ENCODE data around the gene CTNNA2.
"Not testable (repeated sequence)": the region's sequence is repeated elsewhere in the genome, so short reads cannot be mapped to it uniquely, and the experiment has no call there.

Gene CTNNA2

DNA sequence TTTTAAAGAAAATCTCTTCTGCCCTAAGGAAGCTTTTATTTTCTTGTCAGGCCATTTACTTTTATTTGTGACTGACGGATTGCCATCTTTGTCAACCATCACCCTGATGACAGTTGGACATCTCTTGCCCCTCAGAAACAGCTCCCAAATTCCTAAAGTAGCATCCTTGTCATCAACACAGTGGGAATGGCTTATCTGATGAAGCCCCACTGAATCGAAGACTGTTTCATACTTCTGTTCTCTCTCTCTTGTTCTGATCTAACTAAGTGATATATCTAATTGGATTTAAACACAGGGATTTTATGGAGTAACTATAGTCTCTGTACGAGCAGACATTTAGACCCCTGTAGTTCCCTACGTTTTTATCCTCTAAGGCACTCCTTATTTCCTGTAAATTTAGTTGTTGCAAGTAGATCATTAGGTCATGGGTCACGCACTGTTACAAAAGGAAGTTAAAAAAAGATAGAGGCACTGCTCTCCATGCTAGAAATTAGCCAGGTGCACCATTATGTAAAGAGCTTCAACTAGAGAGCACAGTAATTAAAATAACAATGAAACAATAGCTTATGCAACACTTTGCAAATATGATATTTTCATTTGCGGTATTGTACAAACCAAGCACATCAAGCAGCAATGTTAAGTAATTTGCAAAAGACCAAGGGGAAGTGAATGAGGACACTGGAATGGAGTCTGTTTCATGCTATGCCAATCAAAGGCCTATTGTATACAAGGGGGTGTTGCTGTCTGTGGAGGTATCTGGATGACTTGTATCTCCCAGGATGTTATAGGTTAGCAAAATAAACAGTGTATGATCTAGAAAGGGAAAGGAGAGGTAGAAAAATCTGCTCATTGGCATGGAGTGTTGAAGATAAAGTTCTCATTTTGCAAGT, 507.0 kb downstream of the CTNNA2 start:
- H3K36me3 ChIP-seq (ENCODE audit: control insufficient read depth in 5 of 5, insufficient read depth in 5 of 5, low read length in 5 of 5): no peaks in the 10 kb centered on the region
- no peaks in the 10 kb centered on the region for H3K4me1 ChIP-seq (ENCODE audit: control insufficient read depth in 5 of 5, insufficient read depth in 5 of 5, low read length in 5 of 5)
- no peak overlapping the region for H3K4me3 ChIP-seq (ENCODE audit: low read depth in 1 of 5, low read length in 5 of 5)
- peaks cover 0 to under 1% (median 0%) of the 10 kb centered on the region in 5 donors for H3K27me3 ChIP-seq (ENCODE audit: control insufficient read depth in 5 of 5, insufficient read depth in 4 of 5, low read length in 5 of 5)
- H3K9me3 ChIP-seq (ENCODE audit: control insufficient read depth in 5 of 5, low read length in 5 of 5): no peaks in the 10 kb centered on the region
- H3K27ac ChIP-seq (ENCODE audit: low read depth, low read length): no peak overlapping the region
- no peak overlapping the region for H3K9ac ChIP-seq (ENCODE audit: low read length in 5 of 5)

DNA sequence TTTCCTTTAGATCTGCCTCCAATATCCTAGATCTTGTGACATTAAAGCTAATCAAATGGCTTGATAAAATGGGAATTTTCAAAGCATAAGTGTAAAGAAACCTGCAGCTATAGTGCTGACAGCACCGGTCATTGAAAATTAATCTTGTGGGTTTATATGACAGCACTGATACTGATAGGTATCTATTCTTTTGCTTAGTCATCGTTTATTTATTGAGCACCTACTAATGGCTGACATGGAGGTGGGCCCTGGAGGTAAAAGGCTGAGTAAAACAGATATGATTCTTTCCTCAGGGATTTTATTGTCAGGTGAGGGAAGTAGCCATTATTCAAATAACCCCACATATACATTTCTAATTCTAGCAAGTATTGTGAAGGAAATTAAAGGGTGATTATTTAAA, 509.2 kb downstream of the CTNNA2 start:
- Histone ChIP-seq H3K27me3 (ENCODE audit: control insufficient read depth in 5 of 5, insufficient read depth in 4 of 5, low read length in 5 of 5) (peaks cover 0 to 6% (median 0%) of the 10 kb centered on the region in 5 donors), H3K36me3 (ENCODE audit: control insufficient read depth in 5 of 5, insufficient read depth in 5 of 5, low read length in 5 of 5) (no peaks in the 10 kb centered on the region)

DNA sequence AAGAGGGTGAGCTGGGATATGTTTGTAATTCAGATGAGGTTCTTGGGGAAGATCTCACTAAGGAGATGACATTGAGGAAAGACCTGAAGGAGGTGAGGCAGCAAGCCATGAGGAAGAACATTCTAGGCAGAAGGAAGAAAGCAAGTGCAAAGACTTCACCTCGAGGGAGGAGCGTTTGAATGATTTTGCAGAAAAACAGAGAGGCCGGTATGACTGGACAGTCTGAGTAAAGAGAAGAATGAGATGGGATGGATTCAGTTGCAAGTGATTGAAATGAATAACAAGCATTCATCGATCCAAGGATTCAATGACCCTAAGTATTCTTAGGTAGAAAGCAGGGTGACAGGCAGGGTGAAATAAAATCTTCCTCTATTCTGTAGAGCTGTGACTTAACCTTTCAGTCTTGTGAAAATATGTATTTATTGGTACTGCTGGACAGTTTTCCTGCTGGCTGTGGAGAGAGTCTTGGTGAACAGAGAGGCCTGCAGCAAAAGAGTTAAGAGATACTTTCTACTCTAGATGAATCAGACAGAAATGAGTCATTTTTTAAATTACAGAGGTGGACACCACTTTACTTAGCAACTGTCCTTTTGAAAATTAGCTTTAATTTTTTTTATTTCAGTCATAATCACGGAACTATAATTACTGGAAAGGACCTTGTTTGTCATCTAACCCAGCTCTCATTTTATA, 513.3 kb downstream of the CTNNA2 start:
- Histone ChIP-seq H3K4me1 (ENCODE audit: control insufficient read depth in 5 of 5, insufficient read depth in 5 of 5, low read length in 5 of 5) (peaks cover 0 to 3% (median 0%) of the 10 kb centered on the region in 5 donors), H3K9me3 (ENCODE audit: control insufficient read depth in 5 of 5, low read length in 5 of 5) (no peaks in the 10 kb centered on the region), H3K36me3 (ENCODE audit: control insufficient read depth in 5 of 5, insufficient read depth in 5 of 5, low read length in 5 of 5) (no peaks in the 10 kb centered on the region), H3K4me3 (ENCODE audit: low read depth in 1 of 5, low read length in 5 of 5) (no peak overlapping the region), H3K27me3 (ENCODE audit: control insufficient read depth in 5 of 5, insufficient read depth in 4 of 5, low read length in 5 of 5) (peaks cover 0 to 6% (median 0%) of the 10 kb centered on the region in 5 donors), H3K9ac (ENCODE audit: low read length in 5 of 5) (no peak overlapping the region), H3K27ac (ENCODE audit: low read depth, low read length) (no peak overlapping the region)

More for the DNA sequence above, 509.2 kb downstream of the CTNNA2 start:
- Histone ChIP-seq H3K9me3 (ENCODE audit: control insufficient read depth in 5 of 5, low read length in 5 of 5) (no peaks in the 10 kb centered on the region), H3K4me3 (ENCODE audit: low read depth in 1 of 5, low read length in 5 of 5) (no peak overlapping the region), H3K4me1 (ENCODE audit: control insufficient read depth in 5 of 5, insufficient read depth in 5 of 5, low read length in 5 of 5) (no peaks in the 10 kb centered on the region), H3K27ac (ENCODE audit: low read depth, low read length) (no peak overlapping the region), H3K9ac (ENCODE audit: low read length in 5 of 5) (no peak overlapping the region)

DNA sequence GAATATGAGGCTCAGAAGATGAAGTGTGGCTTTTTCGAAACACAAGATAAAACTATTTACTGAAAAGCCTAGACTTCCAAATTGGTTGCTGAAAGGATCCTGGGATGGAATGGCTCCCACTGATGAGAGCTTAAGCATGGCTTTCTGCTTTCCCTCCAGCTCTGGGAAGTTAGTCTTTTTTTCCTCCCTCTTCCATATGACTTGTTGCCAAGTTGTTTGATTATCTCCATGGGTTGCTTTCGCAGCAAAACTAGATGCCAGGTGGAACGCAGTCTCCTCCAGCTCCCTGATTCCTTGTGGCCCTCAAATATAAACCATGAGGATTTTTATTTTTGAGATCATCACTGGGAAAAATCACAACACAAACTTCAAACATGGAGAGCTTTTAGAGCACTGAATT, 515.2 kb downstream of the CTNNA2 start:
- no peaks in the 10 kb centered on the region for H3K36me3 ChIP-seq (ENCODE audit: control insufficient read depth in 5 of 5, insufficient read depth in 5 of 5, low read length in 5 of 5)
- no peaks in the 10 kb centered on the region for H3K9me3 ChIP-seq (ENCODE audit: control insufficient read depth in 5 of 5, low read length in 5 of 5)
- peaks cover 0 to 6% (median 0%) of the 10 kb centered on the region in 5 donors for H3K27me3 ChIP-seq (ENCODE audit: control insufficient read depth in 5 of 5, insufficient read depth in 4 of 5, low read length in 5 of 5)
- H3K4me3 ChIP-seq (ENCODE audit: low read depth in 1 of 5, low read length in 5 of 5): no peak overlapping the region
- H3K9ac ChIP-seq (ENCODE audit: low read length in 5 of 5): no peak overlapping the region
- no peak overlapping the region for H3K27ac ChIP-seq (ENCODE audit: low read depth, low read length)
- H3K4me1 ChIP-seq (ENCODE audit: control insufficient read depth in 5 of 5, insufficient read depth in 5 of 5, low read length in 5 of 5): peaks cover 0 to 3% (median 0%) of the 10 kb centered on the region in 5 donors

DNA sequence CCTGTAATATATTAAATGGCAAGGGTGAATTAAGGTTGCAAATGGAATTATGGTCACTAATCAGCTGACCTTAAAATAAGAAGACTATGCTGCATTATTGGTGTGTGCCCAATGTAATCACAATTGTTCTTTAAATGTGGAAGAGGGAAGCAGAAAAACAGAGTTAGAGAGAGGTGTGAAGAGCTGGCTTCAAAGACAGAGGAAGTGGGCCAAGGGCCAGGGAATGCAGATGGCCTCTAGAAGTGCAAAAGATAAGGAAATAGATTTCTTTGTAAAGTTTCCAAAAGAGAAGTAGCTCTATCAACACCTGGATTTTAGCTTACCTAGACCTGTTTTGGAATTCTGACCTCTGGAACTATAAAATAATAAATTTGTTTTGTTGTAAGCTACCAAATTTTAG, 515.7 kb downstream of the CTNNA2 start:
- no peak overlapping the region for H3K9ac ChIP-seq (ENCODE audit: low read length in 5 of 5)
- no peak overlapping the region for H3K27ac ChIP-seq (ENCODE audit: low read depth, low read length)
- peaks cover 0 to 6% (median 0%) of the 10 kb centered on the region in 5 donors for H3K27me3 ChIP-seq (ENCODE audit: control insufficient read depth in 5 of 5, insufficient read depth in 4 of 5, low read length in 5 of 5)
- H3K9me3 ChIP-seq (ENCODE audit: control insufficient read depth in 5 of 5, low read length in 5 of 5): no peaks in the 10 kb centered on the region
- no peaks in the 10 kb centered on the region for H3K36me3 ChIP-seq (ENCODE audit: control insufficient read depth in 5 of 5, insufficient read depth in 5 of 5, low read length in 5 of 5)
- peaks cover 0 to 3% (median 0%) of the 10 kb centered on the region in 5 donors for H3K4me1 ChIP-seq (ENCODE audit: control insufficient read depth in 5 of 5, insufficient read depth in 5 of 5, low read length in 5 of 5)
- no peak overlapping the region for H3K4me3 ChIP-seq (ENCODE audit: low read depth in 1 of 5, low read length in 5 of 5)

DNA sequence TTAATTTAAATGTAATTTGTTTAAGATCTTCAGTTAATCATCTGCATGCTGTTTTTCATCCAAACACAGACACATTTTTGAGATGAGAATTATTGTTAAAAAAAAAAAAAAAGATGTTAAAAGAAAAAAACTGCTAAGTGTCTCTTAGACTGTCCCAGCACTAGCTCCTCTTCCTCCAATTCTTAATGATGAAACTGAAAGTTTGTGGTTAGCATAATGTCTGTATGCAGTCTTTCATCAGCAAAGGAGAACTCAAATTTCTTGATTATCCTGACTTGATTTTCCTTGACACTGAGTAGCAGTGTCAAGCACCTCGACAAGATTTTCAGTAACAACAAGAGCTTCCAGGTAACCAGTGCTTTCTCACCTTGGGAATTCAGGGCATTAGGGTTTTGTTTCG, 517.3 kb downstream of the CTNNA2 start:
- Histone ChIP-seq H3K9me3 (ENCODE audit: control insufficient read depth in 5 of 5, low read length in 5 of 5) (no peaks in the 10 kb centered on the region), H3K27me3 (ENCODE audit: control insufficient read depth in 5 of 5, insufficient read depth in 4 of 5, low read length in 5 of 5) (peaks cover 0 to 2% (median 0%) of the 10 kb centered on the region in 5 donors), H3K9ac (ENCODE audit: low read length in 5 of 5) (no peak overlapping the region), H3K4me3 (ENCODE audit: low read depth in 1 of 5, low read length in 5 of 5) (no peak overlapping the region), H3K36me3 (ENCODE audit: control insufficient read depth in 5 of 5, insufficient read depth in 5 of 5, low read length in 5 of 5) (no peaks in the 10 kb centered on the region), H3K27ac (ENCODE audit: low read depth, low read length) (no peak overlapping the region), H3K4me1 (ENCODE audit: control insufficient read depth in 5 of 5, insufficient read depth in 5 of 5, low read length in 5 of 5) (peaks cover 0 to 3% (median 0%) of the 10 kb centered on the region in 5 donors)

DNA sequence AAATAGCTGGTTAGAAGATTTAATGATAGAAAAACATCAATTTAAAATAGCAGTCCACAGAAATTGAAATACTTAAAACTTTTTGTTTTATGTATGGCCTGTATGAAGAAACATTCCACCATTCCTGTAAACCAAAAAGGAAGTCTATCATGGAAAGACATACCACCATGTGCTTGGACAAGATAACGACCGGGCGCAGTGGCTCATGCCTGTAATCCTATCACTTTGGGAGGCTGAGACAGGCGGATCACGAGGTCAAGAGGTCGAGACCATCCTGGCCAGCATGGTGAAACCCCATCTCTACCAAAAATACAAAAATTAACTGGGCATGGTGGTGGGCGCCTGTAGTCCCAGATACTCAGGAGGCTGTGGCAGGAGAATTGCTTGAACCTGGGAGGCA, 519.8 kb downstream of the CTNNA2 start:
- H3K27ac ChIP-seq (ENCODE audit: low read depth, low read length); H3K4me3 ChIP-seq (ENCODE audit: low read depth in 1 of 5, low read length in 5 of 5); H3K4me1 ChIP-seq (ENCODE audit: control insufficient read depth in 5 of 5, insufficient read depth in 5 of 5, low read length in 5 of 5); H3K9ac ChIP-seq (ENCODE audit: low read length in 5 of 5); H3K27me3 ChIP-seq (ENCODE audit: control insufficient read depth in 5 of 5, insufficient read depth in 4 of 5, low read length in 5 of 5); H3K9me3 ChIP-seq (ENCODE audit: control insufficient read depth in 5 of 5, low read length in 5 of 5); H3K36me3 ChIP-seq (ENCODE audit: control insufficient read depth in 5 of 5, insufficient read depth in 5 of 5, low read length in 5 of 5): not testable (repeated sequence)

DNA sequence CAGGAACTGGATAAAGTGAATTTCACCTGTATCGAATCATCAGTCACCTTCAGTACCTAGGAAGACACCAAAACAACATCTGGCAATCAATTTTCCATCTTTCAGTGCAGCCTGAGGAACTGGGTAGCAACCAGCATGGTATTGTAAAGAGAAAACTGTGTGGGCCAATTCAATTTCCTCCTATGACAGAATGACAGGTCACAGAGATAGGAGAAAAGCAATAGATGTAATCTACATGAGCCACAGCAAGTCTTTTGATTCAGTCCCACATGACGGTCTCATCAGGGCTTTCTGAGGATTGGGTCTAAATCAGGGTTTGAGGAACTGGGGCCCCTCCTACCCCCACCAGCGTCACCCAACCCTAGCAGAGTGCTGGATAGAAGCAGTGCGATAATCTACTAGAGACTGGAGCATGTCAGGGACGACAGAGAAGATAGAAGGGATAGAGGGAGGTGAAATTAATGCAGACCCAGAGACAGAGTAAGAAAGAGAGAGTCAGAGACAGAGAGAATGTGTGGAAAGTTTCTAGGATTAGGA, 523.0 kb downstream of the CTNNA2 start:
- Histone ChIP-seq H3K4me1 (ENCODE audit: control insufficient read depth in 5 of 5, insufficient read depth in 5 of 5, low read length in 5 of 5) (no peaks in the 10 kb centered on the region), H3K4me3 (ENCODE audit: low read depth in 1 of 5, low read length in 5 of 5) (no peak overlapping the region), H3K36me3 (ENCODE audit: control insufficient read depth in 5 of 5, insufficient read depth in 5 of 5, low read length in 5 of 5) (no peaks in the 10 kb centered on the region), H3K27me3 (ENCODE audit: control insufficient read depth in 5 of 5, insufficient read depth in 4 of 5, low read length in 5 of 5) (no peaks in the 10 kb centered on the region), H3K27ac (ENCODE audit: low read depth, low read length) (no peak overlapping the region), H3K9me3 (ENCODE audit: control insufficient read depth in 5 of 5, low read length in 5 of 5) (no peaks in the 10 kb centered on the region), H3K9ac (ENCODE audit: low read length in 5 of 5) (no peak overlapping the region)

DNA sequence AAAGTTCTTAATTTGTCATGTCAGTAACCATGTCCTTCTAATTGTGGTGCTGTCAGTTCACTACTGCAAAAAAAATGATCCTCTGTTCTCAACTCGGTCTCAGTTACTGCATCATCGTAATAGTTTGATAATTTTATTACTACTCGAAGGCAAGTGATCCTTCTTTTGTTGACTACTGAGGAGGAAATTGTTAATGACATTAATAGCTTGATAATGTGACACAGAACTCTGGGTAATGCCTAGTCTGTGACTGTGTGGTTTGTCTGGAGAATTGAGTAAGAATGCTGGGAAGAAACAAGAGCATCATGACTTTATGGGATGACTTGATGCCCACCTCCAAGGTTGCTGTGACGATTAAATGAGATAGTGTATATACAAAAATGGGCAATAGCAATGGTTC, 524.5 kb downstream of the CTNNA2 start:
- Histone ChIP-seq H3K27me3 (ENCODE audit: control insufficient read depth in 5 of 5, insufficient read depth in 4 of 5, low read length in 5 of 5) (no peaks in the 10 kb centered on the region), H3K36me3 (ENCODE audit: control insufficient read depth in 5 of 5, insufficient read depth in 5 of 5, low read length in 5 of 5) (no peaks in the 10 kb centered on the region), H3K4me1 (ENCODE audit: control insufficient read depth in 5 of 5, insufficient read depth in 5 of 5, low read length in 5 of 5) (no peaks in the 10 kb centered on the region), H3K27ac (ENCODE audit: low read depth, low read length) (no peak overlapping the region), H3K4me3 (ENCODE audit: low read depth in 1 of 5, low read length in 5 of 5) (no peak overlapping the region), H3K9ac (ENCODE audit: low read length in 5 of 5) (no peak overlapping the region), H3K9me3 (ENCODE audit: control insufficient read depth in 5 of 5, low read length in 5 of 5) (no peaks in the 10 kb centered on the region)

DNA sequence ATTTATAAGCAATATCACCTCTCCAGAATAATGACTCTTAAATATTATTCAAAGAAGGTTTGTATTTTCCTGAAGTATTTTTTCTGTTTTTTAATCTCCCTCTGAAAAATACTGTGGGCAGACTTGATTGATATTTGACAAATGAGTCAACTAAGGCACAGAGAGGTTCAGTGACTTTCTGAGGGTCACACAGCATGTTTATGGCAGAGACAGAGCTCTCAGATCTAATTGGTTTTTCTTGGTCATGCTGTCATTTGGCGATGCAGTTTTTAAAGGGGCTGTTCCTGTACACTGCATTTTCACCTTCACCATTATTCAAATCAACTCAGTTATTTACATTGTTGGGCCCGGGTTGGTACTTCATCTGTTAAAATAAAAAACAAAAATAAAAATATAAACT, 527.4 kb downstream of the CTNNA2 start:
- Histone ChIP-seq H3K9ac (ENCODE audit: low read length in 5 of 5) (no peak overlapping the region), H3K4me1 (ENCODE audit: control insufficient read depth in 5 of 5, insufficient read depth in 5 of 5, low read length in 5 of 5) (no peaks in the 10 kb centered on the region), H3K27ac (ENCODE audit: low read depth, low read length) (no peak overlapping the region), H3K9me3 (ENCODE audit: control insufficient read depth in 5 of 5, low read length in 5 of 5) (no peaks in the 10 kb centered on the region), H3K4me3 (ENCODE audit: low read depth in 1 of 5, low read length in 5 of 5) (no peak overlapping the region), H3K36me3 (ENCODE audit: control insufficient read depth in 5 of 5, insufficient read depth in 5 of 5, low read length in 5 of 5) (no peaks in the 10 kb centered on the region), H3K27me3 (ENCODE audit: control insufficient read depth in 5 of 5, insufficient read depth in 4 of 5, low read length in 5 of 5) (no peaks in the 10 kb centered on the region)
